Brain microvascular endothelial cell (primary cell): ENCODE measurements around the gene NGRN.
A peak's percentile ranks its signal among the peaks of the same experiment; 100 is the strongest.

Experiments
- DNase-seq: peaks from one replicate; pipeline ENCODE4 v3.0.0-alpha.2; 2020
- H3K27ac ChIP-seq: fragments of 250-450 bp; sonication (Bioruptor Pico); 2 replicates; pipeline ENCODE4 v1.5.1; 2020; ENCODE audit warnings: mild to moderate bottlenecking, moderate library complexity
- H3K27me3 ChIP-seq: fragments of 250-450 bp; sonication (Bioruptor Pico); replicated peaks from 2 replicates; pipeline ENCODE4 v1.5.1; 2020; ENCODE audit warnings: mild to moderate bottlenecking
- H3K36me3 ChIP-seq: fragments of 250-450 bp; sonication (Bioruptor Pico); replicated peaks from 2 replicates; pipeline ENCODE4 v1.5.1; 2020; ENCODE audit warnings: mild to moderate bottlenecking
- H3K4me3 ChIP-seq: 2 replicates; pipeline ENCODE4 v1.5.1; 2011; ENCODE audit warnings: low read depth, mild to moderate bottlenecking, control low read depth, low read length, moderate library complexity
- CTCF ChIP-seq: IDR thresholded peaks from 2 replicates; pipeline ENCODE4 v1.5.1; 2011; ENCODE audit warnings: low read depth, mild to moderate bottlenecking, moderate library complexity, low read length, control low read depth, inconsistent platforms; ENCODE audit errors: missing control alignments
- in situ Hi-C: cut with HindIII; loops from 2 replicates; pipeline ENCODE4 v1.10.0; 2017; ENCODE audit warnings: low sequenced_read_pairs, low pct_ligation_motif_present

The NGRN gene

DNA sequence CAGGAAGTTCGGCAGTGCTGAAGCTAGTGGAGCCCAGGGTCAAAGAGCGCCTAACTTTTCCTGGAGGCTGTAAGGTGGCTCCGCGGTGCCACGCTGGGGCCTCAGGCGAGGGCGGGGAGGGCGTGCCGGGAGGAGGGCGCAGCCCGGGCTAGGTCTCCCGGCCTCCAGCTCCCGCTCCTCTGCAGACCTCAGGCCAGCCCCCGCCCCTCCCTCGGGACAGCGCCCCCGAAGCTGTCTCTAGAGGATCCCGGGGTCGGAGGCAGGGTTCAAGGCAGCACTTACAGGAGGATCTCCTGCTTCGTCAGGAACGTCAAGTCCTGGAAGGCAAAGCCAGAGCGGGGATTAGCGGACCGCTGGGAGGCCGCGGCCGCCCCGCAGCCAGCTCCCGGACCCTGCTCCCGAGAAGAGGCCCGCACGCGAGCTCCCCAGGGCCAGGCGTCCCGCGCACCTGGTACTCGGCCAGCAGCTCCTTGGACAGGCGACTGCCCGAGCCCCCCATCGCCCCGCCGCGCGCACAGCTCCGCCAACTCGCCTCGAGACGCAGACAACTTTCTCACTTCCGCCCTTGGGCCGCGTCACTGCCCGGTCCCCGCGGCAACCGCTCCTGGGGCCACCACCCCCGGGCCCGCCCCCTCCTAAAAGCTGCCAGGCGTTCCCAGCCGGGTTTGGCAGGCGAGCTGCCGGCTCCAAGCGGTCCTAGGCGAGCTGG lies 31.9 kb upstream of the NGRN start, which contains the start of gene CIB1:
CIB1 (minus strand) TSS at position 555 of the 709 bp plus-strand sequence; CDS start at position 499, 56 bp downstream.
- no peak for TF ChIP-seq CTCF
- in situ Hi-C loops: no loop called here
- H3K27ac ChIP-seq: peak within 1 kb of the TSS; percentile 83
- peaks cover 23% of the 10 kb centered on the region for H3K36me3 ChIP-seq
- H3K27me3 ChIP-seq: no peaks in the 10 kb centered on the region
- peak within 1 kb of the TSS; percentile 85 for H3K4me3 ChIP-seq
- peak; percentile 91 for DNase-seq

DNA sequence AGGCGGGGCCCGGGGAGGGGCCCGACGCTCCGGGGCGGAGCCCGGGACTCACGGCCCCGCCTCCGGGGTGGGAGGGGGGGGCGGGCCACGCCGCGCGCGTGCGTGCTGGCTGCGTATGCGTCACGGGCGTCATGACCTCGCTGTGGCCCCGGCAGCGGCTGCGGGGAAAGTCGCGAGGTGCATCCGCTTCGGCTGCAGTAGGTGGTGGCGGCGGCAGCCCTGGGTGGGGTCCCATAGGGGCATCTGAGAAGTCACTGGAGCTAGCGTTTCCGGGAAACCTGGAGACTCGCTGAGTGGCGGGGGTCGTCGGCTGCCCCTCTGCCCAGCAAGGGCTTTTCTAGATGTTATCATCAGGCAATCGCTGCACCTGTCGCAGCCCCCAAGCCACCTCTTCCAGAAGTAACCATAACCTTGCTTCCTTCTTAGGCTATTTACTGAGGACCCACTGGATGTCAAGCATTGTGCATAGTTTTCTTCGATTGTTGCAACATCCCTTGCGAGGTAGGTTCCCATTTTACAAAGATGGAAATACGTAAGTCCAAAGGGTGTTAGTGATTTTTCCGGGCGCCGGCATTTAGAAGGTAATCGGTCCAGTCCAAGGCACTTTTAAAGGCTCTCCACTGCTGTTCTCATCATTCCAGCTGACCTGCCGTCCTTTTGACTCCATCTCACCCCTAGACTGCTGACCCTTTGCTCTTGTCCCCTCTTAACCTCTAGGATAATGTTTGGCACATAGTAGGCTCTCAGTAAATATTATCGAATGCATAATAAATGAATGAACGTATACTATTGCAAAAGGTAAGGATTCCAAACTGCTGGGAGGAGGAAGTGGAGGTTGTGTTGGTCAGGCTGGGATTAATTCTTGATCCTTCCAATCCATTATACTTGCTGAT lies 31.1 kb upstream of the NGRN start, which contains the start of gene GDPGP1:
GDPGP1 (plus strand) TSS at position 114 of the 893 bp plus-strand sequence. CDS start 6,700 bp downstream, outside the sequence.
- peak within 1 kb of the TSS; percentile 85 for H3K4me3 ChIP-seq
- in situ Hi-C loops: no loop called here
- peak within 1 kb of the TSS; percentile 83 for H3K27ac ChIP-seq
- TF ChIP-seq CTCF: no peak
- H3K27me3 ChIP-seq: no peaks in the 10 kb centered on the region
- peaks cover 18% of the 10 kb centered on the region for H3K36me3 ChIP-seq
- DNase-seq: no peak

- in situ Hi-C loops: no loop called here
- TF ChIP-seq CTCF: no peak
Observed at GRCh38 chr15:90239371-90239770, 26.1 kb upstream of the NGRN start.

DNA sequence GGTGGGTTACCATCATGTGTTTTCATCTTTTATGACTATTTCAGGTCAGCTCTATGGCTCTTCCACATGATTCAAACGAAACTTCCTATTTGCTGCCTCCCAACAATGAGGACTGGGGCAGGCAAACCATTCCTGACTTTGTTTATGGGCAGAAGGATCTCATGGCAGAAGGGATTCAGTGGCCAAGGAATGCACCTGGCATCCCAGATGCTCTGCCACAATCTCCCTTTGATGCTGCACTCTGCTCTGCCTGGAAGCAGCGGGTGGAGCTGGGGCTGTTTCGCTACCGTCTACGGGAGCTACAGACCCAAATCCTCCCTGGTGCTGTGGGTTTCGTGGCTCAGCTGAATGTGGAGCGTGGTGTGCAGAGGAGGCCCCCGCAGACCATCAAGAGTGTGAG lies 24.6 kb upstream of the NGRN start:
- Histone ChIP-seq H3K27ac (no peak overlapping the region), H3K27me3 (no peaks in the 10 kb centered on the region), H3K36me3 (peaks cover 3% of the 10 kb centered on the region), H3K4me3 (no peak overlapping the region)
- no peak for TF ChIP-seq CTCF
- in situ Hi-C loops: no loop called here
- no peak for DNase-seq

More at GRCh38 chr15:90239371-90239770, 26.1 kb upstream of the NGRN start:
- Histone ChIP-seq H3K27me3 (no peaks in the 10 kb centered on the region), H3K27ac (no peak overlapping the region), H3K4me3 (no peak overlapping the region), H3K36me3 (peaks cover 3% of the 10 kb centered on the region)
- no peak for DNase-seq

DNA sequence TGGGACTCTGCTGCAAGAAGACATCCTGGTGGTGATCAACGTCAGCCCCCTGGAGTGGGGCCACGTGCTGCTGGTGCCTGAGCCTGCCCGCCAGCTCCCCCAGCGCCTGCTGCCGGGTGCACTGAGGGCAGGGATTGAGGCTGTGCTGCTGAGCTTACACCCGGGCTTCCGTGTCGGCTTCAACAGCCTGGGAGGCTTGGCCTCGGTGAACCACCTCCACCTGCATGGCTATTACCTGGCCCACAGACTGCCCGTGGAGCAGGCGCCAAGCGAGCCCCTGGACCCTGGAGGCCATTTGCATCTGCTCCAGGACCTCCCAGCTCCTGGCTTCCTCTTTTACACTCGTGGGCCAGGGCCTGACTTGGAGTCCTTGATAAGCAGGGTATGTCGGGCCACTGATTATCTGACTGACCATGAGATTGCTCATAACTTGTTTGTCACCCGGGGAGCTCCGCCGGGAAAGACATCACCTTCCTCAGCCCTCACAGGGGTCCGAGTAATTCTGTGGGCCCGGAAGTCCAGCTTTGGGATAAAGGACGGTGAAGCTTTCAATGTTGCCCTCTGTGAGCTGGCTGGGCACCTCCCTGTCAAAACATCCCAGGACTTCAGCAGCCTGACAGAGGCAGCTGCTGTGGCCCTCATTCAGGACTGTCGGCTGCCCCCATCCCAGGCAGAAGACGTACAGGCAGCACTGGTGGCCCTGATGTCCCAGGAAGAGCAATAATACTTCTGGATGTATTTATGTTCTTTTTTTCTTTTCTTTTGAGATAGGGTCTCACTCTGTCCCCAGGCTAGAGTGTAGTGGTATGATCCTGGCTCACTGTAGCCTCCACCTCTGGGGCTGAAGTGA lies 23.9 kb upstream of the NGRN start:
- no peaks in the 10 kb centered on the region for H3K27me3 ChIP-seq
- in situ Hi-C loops: no loop called here
- peaks cover 3% of the 10 kb centered on the region for H3K36me3 ChIP-seq

More for the DNA sequence above, 23.9 kb upstream of the NGRN start:
- H3K27ac ChIP-seq: no peak overlapping the region
- DNase-seq: no peak
- no peak overlapping the region for H3K4me3 ChIP-seq
- no peak for TF ChIP-seq CTCF
